Upper lobe of left lung (tissue), 6 donors: ENCODE measurements around the gene B9D2. TPM values are rescaled to one million over a fixed set of nuclear protein-coding genes. Genes with fewer than 3 reads are reported as not detected.

Source experiments
- ATAC-seq, 2 donors: fragments of 200-7000 bp; cut with Tn5 transposase; one replicate each; pipeline ENCODE4 v1.9.1; 2022; ENCODE audit warnings: mild to moderate bottlenecking in 2 of 2, moderate library complexity in 2 of 2; ENCODE audit not compliant: low FRiP score in 2 of 2
- DNase-seq, 2 donors: peaks; one replicate each; pipeline ENCODE4 v3.0.0-alpha.2; 2019 to 2020
- H3K27ac ChIP-seq, 4 donors: fragments of 200-600 bp; sonication (generic); one replicate each; pipeline ENCODE4 v1.5.1; 2016 to 2019
- H3K27me3 ChIP-seq, 4 donors: fragments of 200-600 bp; sonication (generic); one replicate each; pipeline ENCODE4 v1.5.1; 2017 to 2019
- H3K36me3 ChIP-seq, 4 donors: fragments of 200-600 bp; sonication (generic); one replicate each; pipeline ENCODE4 v1.5.1; 2016 to 2019
- H3K4me1 ChIP-seq, 4 donors: fragments of 200-600 bp; sonication (generic); one replicate each; pipeline ENCODE4 v1.5.1; 2018 to 2019
- H3K4me3 ChIP-seq, 4 donors: fragments of 200-600 bp; sonication (generic); one replicate each; pipeline ENCODE4 v1.5.1; 2017 to 2019; ENCODE audit warnings: mild to moderate bottlenecking in 2 of 4, moderate library complexity in 1 of 4
- H3K9me3 ChIP-seq, 4 donors: fragments of 200-600 bp; sonication (generic); one replicate each; pipeline ENCODE4 v1.5.1; 2018 to 2019
- CTCF ChIP-seq, 6 experiments: fragments of 450-650 bp in 4 of 6; fragments of 200-600 bp in 2 of 6; sonication (generic) in 2 of 6; IDR thresholded peaks; one replicate each; pipeline ENCODE4 v1.5.1; 2016 to 2019; ENCODE audit warnings: antibody characterized with exemption in 6 of 6
- EP300 ChIP-seq, 4 donors: sonication (generic); formaldehyde crosslinking; IDR thresholded peaks; one replicate each; pipeline ENCODE4 v1.5.1; 2017; ENCODE audit warnings: antibody characterized with exemption in 4 of 4, control low read depth in 2 of 4
- POLR2A ChIP-seq, 4 donors: fragments of 450-650 bp; IDR thresholded peaks; one replicate each; pipeline ENCODE4 v1.5.1; 2016 to 2017; ENCODE audit warnings: antibody characterized with exemption in 4 of 4, mild to moderate bottlenecking in 2 of 4
- POLR2AphosphoS5 ChIP-seq, 2 donors: sonication (generic); formaldehyde crosslinking; IDR thresholded peaks; one replicate each; pipeline ENCODE4 v1.5.1; 2017; ENCODE audit warnings: antibody characterized with exemption in 2 of 2
- WGBS, 2 donors: methylation state at CpG; one replicate each; pipeline ENCODE4 v1.1.5; 2017 to 2018; 5-methylcytosine and 5-hydroxymethylcytosine counted together
- total RNA-seq, 6 donors: library from RNA; depleted of rRNA in 4 of 6; stranded (reverse); fragments of >200 nt in 4 of 6; gene quantifications; one replicate each; pipeline versions ENCODE4 v1.1.0 to v1.2.1, GENCODE V29; 2016 to 2021
- donor health status: DM: no; HTN: no; CAD: no; lungs with moderate emphysema.
- donor health status: DM: no; HTN: yes; CAD: no; lungs with severe emphysema.

The B9D2 gene
- total RNA-seq, 6 donors from 2014 or later: 7.0 to 17.2 (median 10.3) TPM; not detected in 1

GRCh38 chr19:41341669-41342490, 22.1 kb downstream of the B9D2 start:
- Histone ChIP-seq H3K27me3 (no peaks in the 10 kb centered on the region), H3K4me1 (peaks cover 0 to 19% (median 8%) of the 10 kb centered on the region in 4 donors), H3K27ac (peak overlapping the region in 3 of 4 donors; percentile 14 to 35 (median 21)), H3K9me3 (no peaks in the 10 kb centered on the region), H3K4me3 (no peak overlapping the region), H3K36me3 (peaks cover 2 to 88% (median 48%) of the 10 kb centered on the region in 4 donors)
- TF ChIP-seq CTCF (IDR thresholded peaks at IDR 0.05): peak in 2 of 6 experiments; percentile 24 to 26
- TF ChIP-seq POLR2AphosphoS5 (IDR thresholded peaks at IDR 0.05): no peak
- peak; percentile 42 to 47 for ATAC-seq
- DNase-seq: peak; percentile 57 to 60
- WGBS, 2 donors: 68 to 78% methylated on average over 19 of the region's 20 CpGs

- WGBS, 2 donors: 94 to 95% methylated on average over 5 of the region's 5 CpGs
- ATAC-seq (no peak), DNase-seq (no peak)
- TF ChIP-seq CTCF (IDR thresholded peaks at IDR 0.05) (no peak), EP300 (IDR thresholded peaks at IDR 0.05) (no peak), POLR2A (IDR thresholded peaks at IDR 0.05) (no peak), POLR2AphosphoS5 (IDR thresholded peaks at IDR 0.05) (no peak)
- H3K27me3 ChIP-seq: no peaks in the 10 kb centered on the region
- H3K36me3 ChIP-seq: peaks cover 2 to 73% (median 33%) of the 10 kb centered on the region in 4 donors
- H3K4me1 ChIP-seq: peaks cover 7 to 26% (median 15%) of the 10 kb centered on the region in 4 donors
- H3K4me3 ChIP-seq: no peak overlapping the region
- H3K27ac ChIP-seq: no peak overlapping the region
- H3K9me3 ChIP-seq: no peaks in the 10 kb centered on the region
Observed at GRCh38 chr19:41339936-41340335, 24.0 kb downstream of the B9D2 start.

- peak overlapping the region; percentile 23 to 77 (median 61) for H3K27ac ChIP-seq
- WGBS, 2 donors: 87 to 92% methylated on average over 9 to 10 of the region's 10 CpGs
Observed at GRCh38 chr19:41335467-41335866, 28.5 kb downstream of the B9D2 start.

GRCh38 chr19:41334793-41335192, 29.2 kb downstream of the B9D2 start:
- no peaks in the 10 kb centered on the region for H3K27me3 ChIP-seq
- peak in 1 of 2 donors; percentile 71 for ATAC-seq
- H3K27ac ChIP-seq: peak overlapping the region; percentile 54 to 77 (median 71)
- peaks cover 10 to 22% (median 15%) of the 10 kb centered on the region in 4 donors for H3K4me1 ChIP-seq
- TF ChIP-seq POLR2A (IDR thresholded peaks at IDR 0.05) (no peak), POLR2AphosphoS5 (IDR thresholded peaks at IDR 0.05) (no peak), EP300 (IDR thresholded peaks at IDR 0.05) (no peak), CTCF (IDR thresholded peaks at IDR 0.05) (no peak)
- 31 to 61% methylated on average over 4 to 5 of the region's 5 CpGs for WGBS, 2 donors
- DNase-seq: no peak
- H3K4me3 ChIP-seq: peak overlapping the region in 1 of 4 donors; percentile 0
- no peaks in the 10 kb centered on the region for H3K9me3 ChIP-seq
- peaks cover 3 to 57% (median 31%) of the 10 kb centered on the region in 4 donors for H3K36me3 ChIP-seq

More at GRCh38 chr19:41335467-41335866, 28.5 kb downstream of the B9D2 start:
- Histone ChIP-seq H3K36me3 (peaks cover 3 to 59% (median 29%) of the 10 kb centered on the region in 4 donors), H3K9me3 (no peaks in the 10 kb centered on the region), H3K4me1 (peaks cover 10 to 18% (median 14%) of the 10 kb centered on the region in 4 donors), H3K4me3 (no peak overlapping the region), H3K27me3 (no peaks in the 10 kb centered on the region)
- DNase-seq: no peak
- TF ChIP-seq CTCF (IDR thresholded peaks at IDR 0.05): no peak
- no peak for TF ChIP-seq POLR2AphosphoS5 (IDR thresholded peaks at IDR 0.05)
- TF ChIP-seq POLR2A (IDR thresholded peaks at IDR 0.05): no peak
- no peak for TF ChIP-seq EP300 (IDR thresholded peaks at IDR 0.05)
- peak; percentile 23 to 30 for ATAC-seq
